Astrocyte (in vitro differentiated cells and primary cell): ENCODE results near the gene ACCSL.

Experiments used
- EZH2 ChIP-seq: IDR thresholded peaks from 2 replicates; pipeline ENCODE4 v1.6.1; 2012; ENCODE audit warnings: mild to moderate bottlenecking, low read length, inconsistent platforms; ENCODE audit not compliant: insufficient read depth
- TF ChIP-seq, protein P1 (sequence below): IDR thresholded peaks from 2 replicates; pipeline ENCODE4 v1.5.1; 2011; ENCODE audit warnings: low read depth, mild to moderate bottlenecking, inconsistent platforms, low read length, moderate library complexity; ENCODE audit not compliant: insufficient read depth

DNA sequence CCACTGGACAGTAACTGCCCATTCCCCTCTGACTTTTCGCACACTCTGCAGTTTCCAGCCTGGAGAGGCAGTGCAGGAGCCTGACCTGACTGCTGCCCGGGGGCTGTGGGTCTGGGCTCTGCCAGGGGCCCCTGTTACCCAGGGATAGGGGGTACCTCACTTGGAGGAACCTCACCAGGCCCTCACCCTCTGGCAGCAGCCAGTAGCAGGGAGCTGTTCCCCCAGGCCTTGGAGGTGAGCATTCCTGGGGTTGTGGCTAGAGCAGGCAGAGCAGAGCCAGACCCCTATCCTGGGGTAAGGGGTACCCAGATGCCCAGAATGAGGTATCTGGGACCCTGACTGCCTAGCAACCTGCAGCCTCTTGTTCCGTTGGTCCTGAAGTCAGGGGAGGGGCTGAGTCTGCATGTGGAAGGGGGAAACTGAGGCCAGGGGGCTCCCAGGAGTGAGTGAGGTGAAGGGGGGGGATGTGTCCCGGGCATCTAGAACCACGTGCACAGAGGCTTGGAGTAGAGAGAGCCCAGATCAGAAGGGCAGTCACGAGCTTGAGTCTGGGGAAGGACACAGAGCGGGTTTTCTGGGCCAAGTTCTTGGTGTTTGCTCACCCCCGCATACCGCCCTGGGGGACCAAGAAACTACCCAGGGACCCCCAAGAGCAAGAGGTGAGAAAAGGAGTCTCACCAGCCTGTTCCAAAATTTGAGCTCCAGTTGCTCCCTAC is 43.9 kb upstream of the ACCSL start:
- TF ChIP-seq, protein P1, sequence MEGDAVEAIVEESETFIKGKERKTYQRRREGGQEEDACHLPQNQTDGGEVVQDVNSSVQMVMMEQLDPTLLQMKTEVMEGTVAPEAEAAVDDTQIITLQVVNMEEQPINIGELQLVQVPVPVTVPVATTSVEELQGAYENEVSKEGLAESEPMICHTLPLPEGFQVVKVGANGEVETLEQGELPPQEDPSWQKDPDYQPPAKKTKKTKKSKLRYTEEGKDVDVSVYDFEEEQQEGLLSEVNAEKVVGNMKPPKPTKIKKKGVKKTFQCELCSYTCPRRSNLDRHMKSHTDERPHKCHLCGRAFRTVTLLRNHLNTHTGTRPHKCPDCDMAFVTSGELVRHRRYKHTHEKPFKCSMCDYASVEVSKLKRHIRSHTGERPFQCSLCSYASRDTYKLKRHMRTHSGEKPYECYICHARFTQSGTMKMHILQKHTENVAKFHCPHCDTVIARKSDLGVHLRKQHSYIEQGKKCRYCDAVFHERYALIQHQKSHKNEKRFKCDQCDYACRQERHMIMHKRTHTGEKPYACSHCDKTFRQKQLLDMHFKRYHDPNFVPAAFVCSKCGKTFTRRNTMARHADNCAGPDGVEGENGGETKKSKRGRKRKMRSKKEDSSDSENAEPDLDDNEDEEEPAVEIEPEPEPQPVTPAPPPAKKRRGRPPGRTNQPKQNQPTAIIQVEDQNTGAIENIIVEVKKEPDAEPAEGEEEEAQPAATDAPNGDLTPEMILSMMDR, result no peak
- TF ChIP-seq EZH2, result no peak
